Loucy (cell line): ENCODE data around the gene RASSF10.

Experiments
- CTCF ChIP-seq: fragments of 200-600 bp; sonication (generic); conservative IDR thresholded peaks from 2 replicates; pipeline ENCODE4 v1.5.1; 2014; ENCODE audit warnings: mild to moderate bottlenecking, antibody characterized with exemption, low read length
- EZH2phosphoT487 ChIP-seq: fragments of 200-600 bp; IDR thresholded peaks from 2 replicates; pipeline ENCODE4 v1.6.1; 2018; ENCODE audit warnings: antibody characterized with exemption, mild to moderate bottlenecking, moderate library complexity, borderline replicate concordance

GRCh38 chr11:12966002-12966401 lies 43.1 kb upstream of the RASSF10 start:
- no peak for TF ChIP-seq CTCF
- no peak for TF ChIP-seq EZH2phosphoT487
